B cell (primary cell): Measurements from ENCODE around the gene ABCD4. TPM values are rescaled to one million over a fixed set of nuclear protein-coding genes. Genes with fewer than 3 reads are reported as not detected.

Experiments used
- ATAC-seq: fragments of 200-7000 bp; cut with Tn5 transposase; one replicate; pipeline ENCODE4 v1.10.0; 2021; ENCODE audit warnings: low read depth, mild to moderate bottlenecking, moderate number of reproducible peaks, moderate library complexity
- CTCF ChIA-PET: fragments of 350-600 bp; sonication (Branson Sonifier 250); formaldehyde crosslinking; loops from one replicate; lab custom pipeline; 2021; ENCODE audit warnings: antibody characterized with exemption, inconsistent platforms; lab: Charles Lee
- POLR2A ChIA-PET: fragments of 350-600 bp; sonication (Branson Sonifier 250); formaldehyde crosslinking; loops from one replicate; lab custom pipeline; 2021; ENCODE audit warnings: antibody characterized with exemption; lab: Charles Lee
- DNase-seq: peaks from one replicate; pipeline ENCODE4 v3.0.0; 2013
- H2AFZ ChIP-seq: 2 replicates; pipeline ENCODE4 v1.6.1; 2012; ENCODE audit warnings: mild to moderate bottlenecking, low read depth, low read length; ENCODE audit not compliant: insufficient read depth, poor library complexity, severe bottlenecking
- H3K27ac ChIP-seq, 2 donors: 1 replicate in 1 of 2; 2 replicates in 1 of 2; pipeline ENCODE4 v1.5.1; 2012 to 2013; ENCODE audit warnings: low read length in 2 of 2, mild to moderate bottlenecking in 2 of 2, moderate library complexity in 1 of 2
- H3K27me3 ChIP-seq, 4 experiments: fragments of 200-600 bp in 1 of 4; sonication (generic) in 1 of 4; replicated peaks in 1 of 4; 1 replicate in 2 of 4; 2 replicates in 2 of 4; pipeline versions ENCODE4 v1.6.1 to v1.7.0; 2013 to 2016; ENCODE audit warnings: low read length in 3 of 4, mild to moderate bottlenecking in 2 of 4, mixed read lengths in 1 of 4, moderate library complexity in 1 of 4; ENCODE audit not compliant: insufficient read depth in 4 of 4, control insufficient read depth in 3 of 4; ENCODE audit errors: control extremely low read depth in 1 of 4
- H3K36me3 ChIP-seq, 2 experiments: replicated peaks in 1 of 2; 1 replicate in 1 of 2; 2 replicates in 1 of 2; pipeline versions ENCODE4 v1.6.1 to v1.7.1; 2013; ENCODE audit warnings: low read length in 1 of 2; ENCODE audit not compliant: insufficient read depth in 2 of 2, control insufficient read depth in 1 of 2; ENCODE audit errors: control extremely low read depth in 1 of 2, extremely low read depth in 1 of 2
- H3K4me1 ChIP-seq, 2 donors: fragments of 200-600 bp in 1 of 2; sonication (generic) in 1 of 2; 1 replicate in 1 of 2; 2 replicates in 1 of 2; pipeline versions ENCODE4 v1.5.1 to v1.6.1; 2013 to 2017; ENCODE audit warnings: low read length in 2 of 2; ENCODE audit not compliant: control insufficient read depth in 2 of 2, insufficient read depth in 2 of 2
- H3K4me2 ChIP-seq: replicated peaks from 2 replicates; pipeline ENCODE3; 2012; ENCODE audit warnings: mild to moderate bottlenecking, low read depth, low read length; ENCODE audit not compliant: poor library complexity, severe bottlenecking
- H3K4me3 ChIP-seq, 5 experiments: fragments of 200-600 bp in 1 of 5; sonication (generic) in 1 of 5; 1 replicate in 3 of 5; 2 replicates in 2 of 5; pipeline versions ENCODE4 v1.5.1 to v1.7.0; 2011 to 2016; ENCODE audit warnings: low read length in 4 of 5, mild to moderate bottlenecking in 4 of 5, low read depth in 2 of 5, control low read depth in 1 of 5, moderate library complexity in 1 of 5; ENCODE audit not compliant: insufficient read depth in 1 of 5; ENCODE audit errors: control extremely low read depth in 1 of 5, extremely low read depth in 1 of 5
- H3K79me2 ChIP-seq: fragments of 200-600 bp; sonication (generic); one replicate; pipeline ENCODE4 v1.6.0; 2016; ENCODE audit warnings: low read length; ENCODE audit not compliant: control insufficient read depth, insufficient read depth
- H3K9ac ChIP-seq: fragments of 200-600 bp; sonication (generic); 2 replicates; pipeline ENCODE4 v1.6.1; 2017; ENCODE audit warnings: mild to moderate bottlenecking, low read length, moderate library complexity
- H3K9me3 ChIP-seq, 3 donors: one replicate each; pipeline versions ENCODE4 v1.6.1 to v1.7.1; 2013; ENCODE audit warnings: low read length in 2 of 3; ENCODE audit not compliant: control insufficient read depth in 2 of 3, insufficient read depth in 1 of 3; ENCODE audit errors: control extremely low read depth in 1 of 3
- H4K20me1 ChIP-seq: 2 replicates; pipeline ENCODE4 v1.6.0; 2012; ENCODE audit warnings: mild to moderate bottlenecking, low read length; ENCODE audit not compliant: insufficient read depth, control insufficient read depth, poor library complexity, severe bottlenecking
- H3K27ac Mint-ChIP-seq: one replicate; pipeline ENCODE4 v1.8.0; 2021; ENCODE audit warnings: mixed read lengths
- H3K27me3 Mint-ChIP-seq: one replicate; pipeline ENCODE4 v1.8.0; 2021; ENCODE audit warnings: mixed read lengths
- H3K4me1 Mint-ChIP-seq: one replicate; pipeline ENCODE4 v1.8.0; 2021; ENCODE audit warnings: mixed read lengths
- H3K4me3 Mint-ChIP-seq: one replicate; pipeline ENCODE4 v1.8.0; 2021; ENCODE audit warnings: mixed read lengths
- H3K9me3 Mint-ChIP-seq: one replicate; pipeline ENCODE4 v1.8.0; 2022; ENCODE audit warnings: mixed read lengths; ENCODE audit not compliant: insufficient read depth
- EZH2 ChIP-seq: IDR thresholded peaks from 2 replicates; pipeline ENCODE4 v1.6.1; 2012; ENCODE audit warnings: borderline replicate concordance, low read depth, mild to moderate bottlenecking, moderate library complexity, low read length; ENCODE audit not compliant: insufficient read depth, poor library complexity, severe bottlenecking
- WGBS: methylation state at CpG from one replicate; pipeline ENCODE4 v1.1.5; 2013; ENCODE audit warnings: missing lambda C conversion rate; ENCODE audit not compliant: insufficient coverage; 5-methylcytosine and 5-hydroxymethylcytosine counted together
- intact Hi-C: fragments of 100-400 bp; cut with micrococcal nuclease; formaldehyde crosslinking; loops from one replicate; pipeline ENCODE4 v1.10.0; 2022
- polyA plus RNA-seq: library from polyadenylated mRNA; depleted of rRNA; stranded (reverse); fragments of >200 nt; gene quantifications from 2 replicates; pipeline ENCODE4 v1.2.3, GENCODE V29; 2012
- total RNA-seq, 2 donors: library from RNA; stranded (reverse); fragments of 120-200 nt in 1 of 2; gene quantifications; 1 replicate in 1 of 2; 2 replicates in 1 of 2; pipeline versions ENCODE4 v1.2.3 to v1.2.4, GENCODE V29; 2013 to 2022
- TF ChIP-seq, protein P1 (sequence below): fragments of 200-600 bp; IDR thresholded peaks from one replicate; pipeline ENCODE4 v1.8.0; 2022; ENCODE audit warnings: antibody characterized with exemption, mild to moderate bottlenecking

ABCD4 gene
- total and polyA plus RNA-seq, 2 donors (not counting 1 experiment from before 2014, with no cell fraction given) = 90.0 to 125 TPM

DNA sequence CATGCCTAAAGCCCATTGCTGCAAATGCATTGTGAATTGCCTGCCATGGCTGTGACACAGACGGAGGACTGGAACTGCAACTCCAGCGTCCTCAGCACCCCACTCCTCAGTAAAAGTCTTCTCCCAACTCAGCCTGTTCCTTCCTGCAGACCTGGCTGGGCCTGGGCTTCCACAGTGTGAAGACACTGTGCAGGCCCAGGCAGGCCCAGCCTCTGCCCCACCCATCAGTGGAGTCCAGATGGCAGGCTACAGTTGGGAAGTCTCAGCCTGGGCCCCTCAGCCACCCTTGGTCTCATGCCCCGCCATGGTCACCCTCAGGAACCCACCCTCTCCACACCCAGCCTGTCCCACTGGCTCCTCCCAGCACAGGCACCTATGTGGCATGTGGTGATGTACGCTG is 41.4 kb downstream of the ABCD4 start:
- CTCF ChIA-PET = interaction anchor here (1.7 kb wide), 1 partner anchor 10 kb away, joined by 5 read pairs; no protein-coding TSS in a partner anchor
- POLR2A ChIA-PET = no interaction called here
- Mint-ChIP-seq H3K9me3 (no peaks in the 10 kb centered on the region), H3K4me3 (no peak overlapping the region), H3K27me3 (peaks cover 20% of the 10 kb centered on the region), H3K4me1 (peaks cover 6% of the 10 kb centered on the region), H3K27ac (no peak overlapping the region)
- peaks cover 17% of the 10 kb centered on the region in 2 donors for H3K4me1 ChIP-seq
- TF ChIP-seq, protein P1, sequence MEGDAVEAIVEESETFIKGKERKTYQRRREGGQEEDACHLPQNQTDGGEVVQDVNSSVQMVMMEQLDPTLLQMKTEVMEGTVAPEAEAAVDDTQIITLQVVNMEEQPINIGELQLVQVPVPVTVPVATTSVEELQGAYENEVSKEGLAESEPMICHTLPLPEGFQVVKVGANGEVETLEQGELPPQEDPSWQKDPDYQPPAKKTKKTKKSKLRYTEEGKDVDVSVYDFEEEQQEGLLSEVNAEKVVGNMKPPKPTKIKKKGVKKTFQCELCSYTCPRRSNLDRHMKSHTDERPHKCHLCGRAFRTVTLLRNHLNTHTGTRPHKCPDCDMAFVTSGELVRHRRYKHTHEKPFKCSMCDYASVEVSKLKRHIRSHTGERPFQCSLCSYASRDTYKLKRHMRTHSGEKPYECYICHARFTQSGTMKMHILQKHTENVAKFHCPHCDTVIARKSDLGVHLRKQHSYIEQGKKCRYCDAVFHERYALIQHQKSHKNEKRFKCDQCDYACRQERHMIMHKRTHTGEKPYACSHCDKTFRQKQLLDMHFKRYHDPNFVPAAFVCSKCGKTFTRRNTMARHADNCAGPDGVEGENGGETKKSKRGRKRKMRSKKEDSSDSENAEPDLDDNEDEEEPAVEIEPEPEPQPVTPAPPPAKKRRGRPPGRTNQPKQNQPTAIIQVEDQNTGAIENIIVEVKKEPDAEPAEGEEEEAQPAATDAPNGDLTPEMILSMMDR = no peak
- no peak for TF ChIP-seq EZH2
- no peaks in the 10 kb centered on the region for H3K9me3 ChIP-seq
- no peak overlapping the region for H3K9ac ChIP-seq
- H4K20me1 ChIP-seq = no peaks in the 10 kb centered on the region
- H3K27ac ChIP-seq = no peak overlapping the region
- intact Hi-C loops = no loop called here
- no peak overlapping the region for H3K4me3 ChIP-seq
- H2AFZ ChIP-seq = no peak overlapping the region
- H3K36me3 ChIP-seq = no peaks in the 10 kb centered on the region
- WGBS = 74% methylated on average over 3 of the region's 4 CpGs
- ATAC-seq = no peak
- H3K79me2 ChIP-seq = no peaks in the 10 kb centered on the region
- DNase-seq = no peak
- no peak overlapping the region for H3K4me2 ChIP-seq
- H3K27me3 ChIP-seq = peaks cover 0 to 22% (median 8%) of the 10 kb centered on the region in 4 experiments

DNA sequence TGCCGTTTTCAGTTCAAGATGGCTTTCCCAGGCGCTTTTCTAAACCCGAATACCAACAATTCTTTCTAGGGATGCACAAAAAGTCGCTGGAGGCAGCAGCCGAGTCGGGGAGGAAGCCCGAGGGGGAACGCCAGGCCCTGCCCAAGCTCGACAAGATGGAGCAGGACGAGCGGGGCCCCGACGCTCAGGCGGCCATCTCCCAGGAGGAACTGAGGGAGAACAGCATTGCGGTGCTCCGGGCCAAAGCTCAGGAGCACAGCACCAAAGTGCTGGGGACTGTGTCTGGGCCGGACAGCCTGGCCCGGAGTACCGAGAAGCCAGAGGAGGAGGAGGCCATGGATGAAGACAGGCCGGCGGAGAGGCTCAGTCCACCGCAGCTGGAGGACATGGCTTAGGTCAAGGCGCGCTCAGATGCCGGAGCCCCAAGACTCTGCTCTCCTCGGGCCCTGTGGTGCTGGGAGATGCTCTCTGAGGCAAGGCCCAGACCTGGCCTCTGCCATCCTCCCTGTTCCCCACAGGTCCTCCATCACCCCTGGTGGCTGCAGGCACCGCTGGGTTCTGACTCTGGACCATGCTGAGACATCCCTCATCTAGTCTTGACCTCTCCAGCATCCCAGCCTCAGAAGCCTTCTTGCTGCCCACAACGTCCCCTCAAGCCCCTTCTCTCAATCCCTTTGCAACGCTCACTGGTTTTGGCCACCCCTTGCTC is 42.1 kb downstream of the ABCD4 start:
- Mint-ChIP-seq H3K4me1 (peaks cover 6% of the 10 kb centered on the region), H3K27me3 (peaks cover 14% of the 10 kb centered on the region), H3K27ac (no peak overlapping the region), H3K9me3 (no peaks in the 10 kb centered on the region), H3K4me3 (no peak overlapping the region)
- POLR2A ChIA-PET = interaction anchor here (0.5 kb wide), 1 partner anchor 8 kb away, joined by 7 read pairs; no protein-coding TSS in a partner anchor
- Histone ChIP-seq H3K36me3 (no peaks in the 10 kb centered on the region), H3K79me2 (no peaks in the 10 kb centered on the region), H3K27ac (no peak overlapping the region), H3K9me3 (no peaks in the 10 kb centered on the region), H3K9ac (no peak overlapping the region), H3K4me1 (peaks cover 17% of the 10 kb centered on the region in 2 donors), H3K4me2 (no peak overlapping the region), H3K4me3 (no peak overlapping the region), H4K20me1 (no peaks in the 10 kb centered on the region), H3K27me3 (peaks cover 0 to 22% (median 8%) of the 10 kb centered on the region in 4 experiments), H2AFZ (no peak overlapping the region)
- WGBS = 96% methylated on average over 29 of the region's 29 CpGs
- no peak for DNase-seq
- intact Hi-C loops = no loop called here
- ATAC-seq = no peak
- CTCF ChIA-PET = interaction anchor here (0.5 to 1.7 kb wide), 4 partner anchors 9 to 790 kb away, joined by 3 to 5 read pairs (median 3); no protein-coding TSS in a partner anchor
- TF ChIP-seq, protein P1 = no peak
- no peak for TF ChIP-seq EZH2
